Kidney epithelial cell (primary cell): Measurements from ENCODE around the gene RAD51B. TPM values are rescaled to one million over a fixed set of nuclear protein-coding genes. Genes with fewer than 3 reads are reported as not detected.

ENCODE experiments used
- DNase-seq: peaks from one replicate; pipeline ENCODE4 v3.0.0-alpha.2; 2010; ENCODE audit warnings: low read depth
- H3K27me3 ChIP-seq: 2 replicates; pipeline ENCODE4 v1.6.0; 2011; ENCODE audit warnings: low read length; ENCODE audit not compliant: control insufficient read depth, insufficient read depth
- H3K36me3 ChIP-seq: 2 replicates; pipeline ENCODE4 v1.5.1; 2011; ENCODE audit warnings: low read length; ENCODE audit not compliant: control insufficient read depth, insufficient read depth
- H3K4me3 ChIP-seq: 2 replicates; pipeline ENCODE4 v1.5.1; 2011; ENCODE audit warnings: low read depth, mild to moderate bottlenecking, control low read depth, low read length
- total RNA-seq: library from RNA; depleted of rRNA; stranded (reverse); fragments of >200 nt; gene quantifications from 2 replicates; pipeline ENCODE4 v1.2.3, GENCODE V29; 2015
- TF ChIP-seq, protein P1 (sequence below): IDR thresholded peaks from 2 replicates; pipeline ENCODE4 v1.5.1; 2011; ENCODE audit warnings: mild to moderate bottlenecking, moderate library complexity, low read length, control low read depth, inconsistent platforms; ENCODE audit not compliant: insufficient read depth, poor library complexity, severe bottlenecking

Gene RAD51B
- total RNA-seq, 1 donor from 2014 or later, result 9.5 TPM

DNA sequence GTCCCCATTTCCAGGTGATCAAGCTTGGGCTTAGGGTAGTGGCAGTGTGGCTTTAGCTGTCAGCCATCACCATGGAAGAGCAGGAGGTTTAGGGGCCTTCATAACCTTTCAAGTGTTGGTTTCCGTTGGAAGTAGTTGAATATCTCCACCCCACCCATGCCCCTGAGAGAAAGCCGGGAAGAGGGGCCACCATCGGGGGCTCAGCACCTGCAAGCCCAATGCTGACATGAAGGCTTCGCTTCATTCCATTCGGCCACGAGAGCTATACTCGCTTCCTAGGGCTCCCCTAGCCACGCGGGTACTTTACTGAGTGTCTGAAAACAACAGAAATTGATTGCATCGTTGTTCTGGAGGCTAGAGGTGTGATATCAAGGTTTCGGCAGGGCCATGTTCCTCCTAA, 738.5 kb downstream of the RAD51B start:
- TF ChIP-seq, protein P1, sequence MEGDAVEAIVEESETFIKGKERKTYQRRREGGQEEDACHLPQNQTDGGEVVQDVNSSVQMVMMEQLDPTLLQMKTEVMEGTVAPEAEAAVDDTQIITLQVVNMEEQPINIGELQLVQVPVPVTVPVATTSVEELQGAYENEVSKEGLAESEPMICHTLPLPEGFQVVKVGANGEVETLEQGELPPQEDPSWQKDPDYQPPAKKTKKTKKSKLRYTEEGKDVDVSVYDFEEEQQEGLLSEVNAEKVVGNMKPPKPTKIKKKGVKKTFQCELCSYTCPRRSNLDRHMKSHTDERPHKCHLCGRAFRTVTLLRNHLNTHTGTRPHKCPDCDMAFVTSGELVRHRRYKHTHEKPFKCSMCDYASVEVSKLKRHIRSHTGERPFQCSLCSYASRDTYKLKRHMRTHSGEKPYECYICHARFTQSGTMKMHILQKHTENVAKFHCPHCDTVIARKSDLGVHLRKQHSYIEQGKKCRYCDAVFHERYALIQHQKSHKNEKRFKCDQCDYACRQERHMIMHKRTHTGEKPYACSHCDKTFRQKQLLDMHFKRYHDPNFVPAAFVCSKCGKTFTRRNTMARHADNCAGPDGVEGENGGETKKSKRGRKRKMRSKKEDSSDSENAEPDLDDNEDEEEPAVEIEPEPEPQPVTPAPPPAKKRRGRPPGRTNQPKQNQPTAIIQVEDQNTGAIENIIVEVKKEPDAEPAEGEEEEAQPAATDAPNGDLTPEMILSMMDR, result no peak
- Histone ChIP-seq H3K27me3 (no peaks in the 10 kb centered on the region), H3K36me3 (no peaks in the 10 kb centered on the region), H3K4me3 (no peak overlapping the region)
- no peak for DNase-seq

DNA sequence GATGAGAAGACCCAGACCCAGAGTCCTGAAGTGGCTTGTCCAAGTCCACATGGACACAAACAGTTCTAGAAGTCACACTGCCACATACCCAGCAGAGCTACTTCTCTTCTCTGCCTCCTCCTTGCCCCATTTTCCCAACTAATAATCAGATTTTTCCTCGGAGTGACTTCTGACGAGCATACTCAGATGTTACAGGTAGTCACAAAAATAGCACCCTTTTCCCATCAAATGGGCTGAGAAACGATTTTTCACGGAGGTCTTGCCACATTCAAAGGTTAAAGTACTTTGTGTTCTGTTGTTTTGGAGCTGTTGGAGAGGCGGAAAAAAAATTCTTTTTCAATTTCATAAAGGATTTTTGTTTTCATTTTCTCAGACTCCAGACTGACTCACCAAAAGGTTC, 740.4 kb downstream of the RAD51B start:
- no peaks in the 10 kb centered on the region for H3K27me3 ChIP-seq
- H3K36me3 ChIP-seq, result no peaks in the 10 kb centered on the region
- no peak overlapping the region for H3K4me3 ChIP-seq
- TF ChIP-seq, protein P1, result no peak
- no peak for DNase-seq

DNA sequence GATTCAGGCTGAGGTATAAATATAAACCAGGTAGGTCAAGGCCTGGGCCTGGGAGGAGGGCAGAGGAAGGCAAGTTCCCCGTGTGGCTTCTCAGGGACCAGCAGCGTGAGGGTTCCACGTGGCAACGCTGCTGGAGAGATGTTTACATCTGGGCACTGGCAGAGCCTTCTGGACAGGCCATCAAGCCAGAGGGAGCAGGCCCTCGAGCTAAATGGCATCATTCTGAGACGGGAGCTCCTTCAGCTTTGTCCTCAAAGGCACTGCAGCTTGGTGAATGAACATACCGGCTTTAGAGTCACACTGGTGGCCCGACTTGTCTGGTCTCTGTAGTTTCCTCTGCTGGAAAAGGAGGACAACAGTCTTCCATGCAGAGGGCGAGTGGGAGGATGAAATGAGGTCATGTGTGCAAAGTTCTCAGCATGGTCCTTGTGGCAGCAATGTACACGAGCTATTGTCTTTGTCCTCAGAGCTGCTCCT, 742.0 kb downstream of the RAD51B start:
- Histone ChIP-seq H3K27me3 (no peaks in the 10 kb centered on the region), H3K36me3 (no peaks in the 10 kb centered on the region)
- TF ChIP-seq, protein P1, result no peak

DNA sequence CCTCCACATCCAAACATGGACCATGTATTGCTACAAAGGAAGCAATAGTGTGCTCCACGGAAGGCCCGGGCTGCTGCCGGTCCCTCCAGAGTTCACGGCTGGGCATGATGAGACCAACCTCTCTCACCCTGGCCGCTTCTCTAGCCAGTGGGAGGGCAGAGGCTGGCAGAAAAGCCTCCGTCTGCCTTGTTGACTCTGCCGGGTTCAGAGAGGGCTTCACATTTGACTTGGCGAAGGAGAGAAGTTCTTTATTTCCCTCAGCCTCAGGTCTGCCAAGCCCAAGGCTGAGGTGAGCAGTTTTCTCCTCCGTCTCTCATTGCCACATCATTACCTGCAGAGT, 743.3 kb downstream of the RAD51B start:
- DNase-seq, result no peak
- TF ChIP-seq, protein P1, result no peak
- no peaks in the 10 kb centered on the region for H3K36me3 ChIP-seq
- no peak overlapping the region for H3K4me3 ChIP-seq
- no peaks in the 10 kb centered on the region for H3K27me3 ChIP-seq

More for the DNA sequence above, 742.0 kb downstream of the RAD51B start:
- DNase-seq, result no peak
- H3K4me3 ChIP-seq, result no peak overlapping the region

DNA sequence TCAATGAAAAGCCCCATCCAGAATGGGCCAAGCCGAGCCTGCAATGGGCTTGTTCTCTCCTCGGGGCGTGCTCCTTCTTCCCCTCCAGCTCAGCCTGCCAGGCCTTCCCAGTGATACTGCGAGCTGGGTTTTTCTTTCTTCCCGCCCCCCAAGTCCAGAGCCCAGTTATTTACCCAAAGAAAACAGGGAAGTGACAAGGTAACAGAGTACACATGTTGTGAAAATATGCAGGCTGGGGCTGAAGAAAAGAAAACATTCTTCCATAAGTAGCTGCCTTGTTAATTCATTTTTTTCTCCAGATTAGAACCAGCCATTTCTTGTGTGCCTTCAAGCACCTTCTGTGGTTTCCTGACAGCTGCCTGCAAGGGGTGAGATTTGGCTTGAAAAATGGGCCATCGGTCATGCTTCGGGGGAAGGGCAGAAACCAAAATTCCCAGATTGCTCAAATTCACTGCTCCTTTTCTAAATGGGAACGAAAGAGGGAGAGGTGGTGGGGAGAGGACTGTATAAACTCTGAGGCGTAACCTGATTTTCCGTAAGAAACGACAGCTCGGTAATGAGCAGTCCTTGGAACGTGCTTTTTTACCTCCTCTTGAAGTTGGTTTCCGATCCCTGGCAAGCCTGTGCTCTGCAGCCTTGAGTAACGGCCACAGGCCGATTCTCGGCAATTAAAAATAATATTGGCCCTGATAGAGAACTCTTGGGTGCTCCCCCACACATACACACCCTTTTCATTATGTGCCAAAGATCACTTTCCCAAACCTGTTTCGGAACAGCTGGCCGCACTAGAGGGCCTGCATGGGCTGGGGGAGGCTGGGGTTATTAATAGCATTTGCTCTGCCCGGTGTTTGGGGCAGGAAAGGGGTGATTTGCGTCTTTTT, 743.9 kb downstream of the RAD51B start:
- H3K4me3 ChIP-seq, result no peak overlapping the region
- no peak for DNase-seq
- no peaks in the 10 kb centered on the region for H3K36me3 ChIP-seq
- H3K27me3 ChIP-seq, result no peaks in the 10 kb centered on the region
- TF ChIP-seq, protein P1, result no peak
